ENCODE data around the gene FLT3LG. TPM values are rescaled to one million over a fixed set of nuclear protein-coding genes. Genes with fewer than 3 reads are reported as not detected.

The FLT3LG gene
- polyA plus RNA-seq, 5 donors, result 4.8 to 10.1 (median 6.5) TPM

GRCh38 chr19:49512970-49513745 lies 39.1 kb downstream of the FLT3LG start:
- peak; percentile 68 to 74 for DNase-seq

DNA sequence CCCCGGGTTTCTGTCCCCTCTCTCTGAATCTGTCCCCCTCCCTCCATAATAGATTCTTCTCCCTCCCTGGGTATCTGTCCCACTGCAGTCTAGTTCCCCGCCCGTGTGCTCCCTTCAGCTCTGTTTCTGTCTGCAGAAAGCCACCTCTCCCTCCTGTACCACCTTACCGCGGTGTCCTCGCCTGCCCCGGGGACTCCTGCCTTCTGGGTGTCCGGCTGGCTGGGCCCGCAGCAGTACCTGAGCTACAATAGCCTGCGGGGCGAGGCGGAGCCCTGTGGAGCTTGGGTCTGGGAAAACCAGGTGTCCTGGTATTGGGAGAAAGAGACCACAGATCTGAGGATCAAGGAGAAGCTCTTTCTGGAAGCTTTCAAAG lies 39.7 kb downstream of the FLT3LG start:
- no peak for DNase-seq

GRCh38 chr19:49514151-49514550 lies 40.1 kb downstream of the FLT3LG start:
- no peak for DNase-seq

GRCh38 chr19:49515767-49516166 lies 41.8 kb downstream of the FLT3LG start:
- no peak for DNase-seq

DNA sequence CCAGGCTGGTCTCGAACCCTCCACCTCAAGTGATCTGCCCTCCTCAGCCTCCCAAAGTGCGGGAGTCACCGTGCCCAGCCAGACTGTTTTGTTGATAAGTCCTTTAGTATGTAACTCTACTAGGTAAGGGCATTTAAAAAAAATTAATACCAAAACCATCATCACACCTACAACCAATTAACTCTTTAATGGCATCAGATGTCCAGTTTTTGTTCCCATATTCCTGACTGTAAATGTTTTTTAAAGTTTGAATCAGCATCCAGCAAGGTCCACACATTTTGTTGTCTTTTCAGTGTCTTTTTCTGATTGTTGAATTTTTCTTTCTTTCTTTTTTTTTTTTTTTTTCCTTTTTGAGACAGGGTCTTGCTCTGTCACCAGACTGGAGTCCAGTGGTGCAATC lies 44.0 kb downstream of the FLT3LG start:
- DNase-seq, result no peak

DNA sequence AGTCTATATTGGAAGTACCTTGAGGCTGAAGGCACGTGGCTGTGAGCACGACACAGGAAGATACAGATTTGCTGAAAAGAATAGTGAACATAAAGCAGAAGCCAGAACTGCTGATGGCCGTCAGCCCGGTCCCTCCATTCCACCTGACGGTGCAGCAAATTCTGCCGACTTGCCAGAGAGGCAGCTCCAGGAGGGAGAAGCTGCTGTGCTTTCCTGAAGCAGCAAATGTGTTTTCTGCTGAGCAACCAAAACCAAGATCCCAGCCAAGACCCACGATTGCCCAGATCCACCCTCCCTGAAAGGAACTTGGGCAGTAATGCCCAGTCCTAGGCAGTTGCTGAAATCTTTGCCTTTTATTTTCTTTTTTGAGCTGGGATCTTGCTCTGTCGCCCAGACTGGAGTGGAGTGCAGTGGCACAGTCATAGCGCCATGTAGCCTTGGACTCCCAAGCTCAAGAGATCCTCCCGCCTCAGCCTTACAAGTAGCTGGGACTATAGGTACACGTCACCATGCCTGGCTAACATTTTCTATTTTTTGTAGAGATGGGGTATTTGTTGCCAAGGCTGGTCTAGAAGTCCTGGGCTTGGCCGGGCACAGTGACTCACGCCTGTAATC lies 46.8 kb downstream of the FLT3LG start:
- DNase-seq, result no peak

DNA sequence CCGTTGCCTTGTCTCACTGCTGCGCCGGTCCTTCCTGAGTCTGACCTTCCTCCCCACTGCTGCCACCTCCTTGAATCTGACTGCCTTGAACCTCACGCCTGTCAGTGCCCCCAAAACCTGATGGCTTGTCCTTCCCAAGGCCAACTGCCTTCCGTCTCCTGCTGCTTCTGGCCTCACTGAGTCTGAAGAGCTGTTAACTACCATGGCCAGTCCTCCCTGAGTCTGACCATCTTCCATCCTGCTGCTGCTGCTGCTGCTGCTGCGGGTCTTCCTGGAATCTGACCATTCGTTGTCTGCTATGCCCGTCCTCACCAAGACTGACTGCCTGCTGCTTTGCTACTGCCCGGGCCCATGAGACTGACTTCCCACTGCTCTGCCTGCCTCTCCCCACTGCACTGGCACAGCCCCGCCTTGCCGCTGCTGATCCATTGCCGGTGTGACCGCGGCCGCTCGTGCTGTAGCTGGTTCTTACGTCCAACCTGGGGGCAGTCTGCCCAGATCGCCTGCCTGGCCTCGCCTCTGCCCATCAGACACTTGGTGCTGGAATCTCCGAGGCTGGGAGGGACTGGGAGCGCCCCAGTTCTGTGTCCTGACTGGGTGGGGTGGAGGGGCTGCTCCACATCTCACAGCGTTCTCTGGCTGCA lies 50.9 kb downstream of the FLT3LG start:
- DNase-seq, result no peak

DNA sequence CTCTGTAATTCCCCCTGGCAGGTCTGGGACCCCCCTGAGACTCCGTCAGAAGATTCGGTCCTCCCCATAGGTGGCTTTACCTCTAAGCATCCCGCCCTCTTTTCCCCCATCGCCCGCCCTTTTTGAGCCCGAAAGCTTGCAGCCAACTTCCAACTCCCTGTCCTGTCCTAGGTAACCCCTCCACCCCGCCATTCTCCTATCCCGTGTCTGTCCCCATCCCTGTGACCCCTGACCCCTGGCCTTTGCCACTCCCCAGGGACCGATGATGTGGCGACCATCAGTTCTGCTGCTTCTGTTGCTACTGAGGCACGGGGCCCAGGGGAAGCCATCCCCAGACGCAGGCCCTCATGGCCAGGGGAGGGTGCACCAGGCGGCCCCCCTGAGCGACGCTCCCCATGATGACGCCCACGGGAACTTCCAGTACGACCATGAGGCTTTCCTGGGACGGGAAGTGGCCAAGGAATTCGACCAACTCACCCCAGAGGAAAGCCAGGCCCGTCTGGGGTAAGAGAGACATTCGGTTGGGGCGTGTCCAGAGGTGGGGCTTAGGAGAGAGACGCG lies 54.3 kb downstream of the FLT3LG start:
- DNase-seq, result no peak

GRCh38 chr19:49530708-49531107 lies 56.7 kb downstream of the FLT3LG start:
- no peak for DNase-seq

DNA sequence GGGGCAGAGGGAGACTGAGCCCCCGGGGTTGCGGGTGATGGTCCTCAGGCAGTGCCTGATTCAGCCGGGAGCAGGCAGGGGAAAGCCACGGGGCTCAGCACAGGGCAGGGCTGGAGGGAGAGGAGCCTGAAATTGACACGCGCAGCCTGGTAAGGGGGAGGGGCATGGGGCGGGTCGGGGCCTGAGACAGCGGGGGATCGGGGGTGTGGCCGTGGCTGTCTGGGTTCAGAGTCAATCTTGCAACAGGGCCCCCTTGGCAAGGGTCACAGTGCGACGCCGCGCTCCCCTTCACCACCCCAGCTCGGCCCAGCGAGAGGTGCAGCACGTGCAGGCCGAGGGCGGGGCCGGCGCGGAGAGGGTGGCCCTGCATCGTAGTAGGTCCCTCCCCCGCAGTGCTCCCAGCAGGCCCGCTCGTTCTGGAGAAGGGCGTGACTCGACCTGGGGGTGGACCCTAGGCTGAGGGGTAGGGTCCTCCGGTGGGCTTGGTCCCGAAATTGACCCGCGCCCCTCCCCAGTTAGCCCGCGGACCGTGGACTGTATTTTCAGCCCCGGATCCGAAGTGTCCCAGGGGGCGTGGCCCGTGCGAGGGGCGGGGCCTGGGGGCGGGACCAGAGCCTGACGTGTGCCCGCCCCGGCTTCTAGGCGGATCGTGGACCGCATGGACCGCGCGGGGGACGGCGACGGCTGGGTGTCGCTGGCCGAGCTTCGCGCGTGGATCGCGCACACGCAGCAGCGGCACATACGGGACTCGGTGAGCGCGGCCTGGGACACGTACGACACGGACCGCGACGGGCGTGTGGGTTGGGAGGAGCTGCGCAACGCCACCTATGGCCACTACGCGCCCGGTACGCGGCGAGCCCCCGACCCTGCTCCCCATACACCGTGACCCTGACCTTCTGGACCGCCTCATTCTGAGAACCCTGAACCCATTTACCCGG lies 59.8 kb downstream of the FLT3LG start:
- DNase-seq, result peak; percentile 71 to 72

GRCh38 chr19:49534632-49535385 lies 60.8 kb downstream of the FLT3LG start:
- no peak for DNase-seq

Other genes starting within 250 kb of the FLT3LG start
- gene SLC6A16, start 149.0 kb upstream of the FLT3LG start, polyA plus RNA-seq (ENCODE audit: insufficient read depth in 1 of 5, insufficient read length in 5 of 5, low replicate concordance in 1 of 5), result 1 to 10 TPM; 2.7 to 5.3 (median 3.9) TPM
- 10 to 100 TPM; 35.1 to 50.8 (median 44.1) TPM for gene CD37, start 138.8 kb upstream of the FLT3LG start, polyA plus RNA-seq (ENCODE audit: insufficient read depth in 1 of 5, insufficient read length in 5 of 5, low replicate concordance in 1 of 5)
- 100 to 1,000 TPM; 105 to 138 (median 117) TPM for gene TEAD2, start 111.8 kb upstream of the FLT3LG start, polyA plus RNA-seq (ENCODE audit: insufficient read depth in 1 of 5, insufficient read length in 5 of 5, low replicate concordance in 1 of 5)
- 1 to 10 TPM; 2.4 to 5.0 (median 3.6) TPM for gene DKKL1, start 110.3 kb upstream of the FLT3LG start, polyA plus RNA-seq (ENCODE audit: insufficient read depth in 1 of 5, insufficient read length in 5 of 5, low replicate concordance in 1 of 5)
- not detected for gene KASH5, start 86.0 kb upstream of the FLT3LG start, polyA plus RNA-seq (ENCODE audit: insufficient read depth in 1 of 5, insufficient read length in 5 of 5, low replicate concordance in 1 of 5)
- gene PTH2, start 50.8 kb upstream of the FLT3LG start, polyA plus RNA-seq (ENCODE audit: insufficient read depth in 1 of 5, insufficient read length in 5 of 5, low replicate concordance in 1 of 5), result not detected
- not detected for gene GFY, start 48.8 kb upstream of the FLT3LG start, polyA plus RNA-seq (ENCODE audit: insufficient read depth in 1 of 5, insufficient read length in 5 of 5, low replicate concordance in 1 of 5)
- gene SLC17A7, start 32.7 kb upstream of the FLT3LG start, polyA plus RNA-seq (ENCODE audit: insufficient read depth in 1 of 5, insufficient read length in 5 of 5, low replicate concordance in 1 of 5), result under 1 TPM; 0.31 to 0.51 (median 0.34) TPM
- 10 to 100 TPM; 66.9 to 88.7 (median 78.2) TPM for gene PIH1D1, start 22.4 kb upstream of the FLT3LG start, polyA plus RNA-seq (ENCODE audit: insufficient read depth in 1 of 5, insufficient read length in 5 of 5, low replicate concordance in 1 of 5)
- gene ALDH16A1, start 21.0 kb upstream of the FLT3LG start, polyA plus RNA-seq (ENCODE audit: insufficient read depth in 1 of 5, insufficient read length in 5 of 5, low replicate concordance in 1 of 5), result 10 to 100 TPM; 12.8 to 24.3 (median 14.0) TPM
- 1,000 to 10,000 TPM; 3,241 to 4,813 (median 3,633) TPM for gene RPL13A, start 13.4 kb downstream of the FLT3LG start, polyA plus RNA-seq (ENCODE audit: insufficient read depth in 1 of 5, insufficient read length in 5 of 5, low replicate concordance in 1 of 5)
- gene RPS11, start 22.2 kb downstream of the FLT3LG start, polyA plus RNA-seq (ENCODE audit: insufficient read depth in 1 of 5, insufficient read length in 5 of 5, low replicate concordance in 1 of 5), result 1,000 to 10,000 TPM; 3,362 to 3,985 (median 3,582) TPM
- gene FCGRT, start 38.4 kb downstream of the FLT3LG start, polyA plus RNA-seq (ENCODE audit: insufficient read depth in 1 of 5, insufficient read length in 5 of 5, low replicate concordance in 1 of 5), result 100 to 1,000 TPM; 258 to 406 (median 318) TPM
- gene RCN3, start 53.8 kb downstream of the FLT3LG start, polyA plus RNA-seq (ENCODE audit: insufficient read depth in 1 of 5, insufficient read length in 5 of 5, low replicate concordance in 1 of 5), result 10 to 100 TPM; 13.9 to 48.4 (median 21.5) TPM
- 10 to 100 TPM; 51.0 to 80.7 (median 59.0) TPM for gene NOSIP, start 106.3 kb downstream of the FLT3LG start, polyA plus RNA-seq (ENCODE audit: insufficient read depth in 1 of 5, insufficient read length in 5 of 5, low replicate concordance in 1 of 5)
- gene PRRG2, start 107.1 kb downstream of the FLT3LG start, polyA plus RNA-seq (ENCODE audit: insufficient read depth in 1 of 5, insufficient read length in 5 of 5, low replicate concordance in 1 of 5), result 1 to 10 TPM; 3.3 to 6.1 (median 4.4) TPM
- 10 to 100 TPM; 15.9 to 35.4 (median 23.7) TPM for gene PRR12, start 117.0 kb downstream of the FLT3LG start, polyA plus RNA-seq (ENCODE audit: insufficient read depth in 1 of 5, insufficient read length in 5 of 5, low replicate concordance in 1 of 5)
- 10 to 100 TPM; 20.3 to 39.5 (median 24.7) TPM for gene RRAS, start 165.9 kb downstream of the FLT3LG start, polyA plus RNA-seq (ENCODE audit: insufficient read depth in 1 of 5, insufficient read length in 5 of 5, low replicate concordance in 1 of 5)
- gene SCAF1, start 168.0 kb downstream of the FLT3LG start, polyA plus RNA-seq (ENCODE audit: insufficient read depth in 1 of 5, insufficient read length in 5 of 5, low replicate concordance in 1 of 5), result 10 to 100 TPM; 18.4 to 45.0 (median 31.3) TPM
- gene IRF3, start 191.6 kb downstream of the FLT3LG start, polyA plus RNA-seq (ENCODE audit: insufficient read depth in 1 of 5, insufficient read length in 5 of 5, low replicate concordance in 1 of 5), result 10 to 100 TPM; 48.9 to 87.5 (median 73.7) TPM
- 10 to 100 TPM; 20.2 to 34.8 (median 24.7) TPM for gene BCL2L12, start 191.7 kb downstream of the FLT3LG start, polyA plus RNA-seq (ENCODE audit: insufficient read depth in 1 of 5, insufficient read length in 5 of 5, low replicate concordance in 1 of 5)
- gene PRMT1, start 203.1 kb downstream of the FLT3LG start, polyA plus RNA-seq (ENCODE audit: insufficient read depth in 1 of 5, insufficient read length in 5 of 5, low replicate concordance in 1 of 5), result 100 to 1,000 TPM; 189 to 299 (median 236) TPM
- gene ADM5, start 215.4 kb downstream of the FLT3LG start, polyA plus RNA-seq (ENCODE audit: insufficient read depth in 1 of 5, insufficient read length in 5 of 5, low replicate concordance in 1 of 5), result 1 to 10 TPM in 4 of 5 donors, under 1 TPM in 1; 0.76 to 2.8 (median 1.3) TPM
- gene CPT1C, start 216.9 kb downstream of the FLT3LG start, polyA plus RNA-seq (ENCODE audit: insufficient read depth in 1 of 5, insufficient read length in 5 of 5, low replicate concordance in 1 of 5), result 10 to 100 TPM; 24.3 to 34.0 (median 27.8) TPM

All from right lung (tissue), 5 donors.